ENCODE measurements around the gene KIF26B. TPM values are rescaled to one million over a fixed set of nuclear protein-coding genes. Genes with fewer than 3 reads are reported as not detected.

KIF26B gene
- total RNA-seq, 1 donor from 2014 or later = 3.4 TPM

GRCh38 chr1:245691897-245692296, 537.1 kb downstream of the KIF26B start:
- no peak for DNase-seq (ENCODE audit: low spot score)
- H3K27ac Mint-ChIP-seq (ENCODE audit: unreplicated experiment) = no peak overlapping the region
- no peaks in the 10 kb centered on the region for H3K9me3 Mint-ChIP-seq (ENCODE audit: unreplicated experiment)
- H3K27me3 Mint-ChIP-seq (ENCODE audit: unreplicated experiment) = peaks cover 13% of the 10 kb centered on the region
- TF ChIP-seq, protein P1, sequence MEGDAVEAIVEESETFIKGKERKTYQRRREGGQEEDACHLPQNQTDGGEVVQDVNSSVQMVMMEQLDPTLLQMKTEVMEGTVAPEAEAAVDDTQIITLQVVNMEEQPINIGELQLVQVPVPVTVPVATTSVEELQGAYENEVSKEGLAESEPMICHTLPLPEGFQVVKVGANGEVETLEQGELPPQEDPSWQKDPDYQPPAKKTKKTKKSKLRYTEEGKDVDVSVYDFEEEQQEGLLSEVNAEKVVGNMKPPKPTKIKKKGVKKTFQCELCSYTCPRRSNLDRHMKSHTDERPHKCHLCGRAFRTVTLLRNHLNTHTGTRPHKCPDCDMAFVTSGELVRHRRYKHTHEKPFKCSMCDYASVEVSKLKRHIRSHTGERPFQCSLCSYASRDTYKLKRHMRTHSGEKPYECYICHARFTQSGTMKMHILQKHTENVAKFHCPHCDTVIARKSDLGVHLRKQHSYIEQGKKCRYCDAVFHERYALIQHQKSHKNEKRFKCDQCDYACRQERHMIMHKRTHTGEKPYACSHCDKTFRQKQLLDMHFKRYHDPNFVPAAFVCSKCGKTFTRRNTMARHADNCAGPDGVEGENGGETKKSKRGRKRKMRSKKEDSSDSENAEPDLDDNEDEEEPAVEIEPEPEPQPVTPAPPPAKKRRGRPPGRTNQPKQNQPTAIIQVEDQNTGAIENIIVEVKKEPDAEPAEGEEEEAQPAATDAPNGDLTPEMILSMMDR (IDR thresholded peaks at IDR 0.05; ENCODE audit: unreplicated experiment) = no peak
- H3K36me3 Mint-ChIP-seq (ENCODE audit: low read depth, unreplicated experiment) = peaks cover 10% of the 10 kb centered on the region
- peaks cover 6% of the 10 kb centered on the region for H3K4me1 Mint-ChIP-seq (ENCODE audit: unreplicated experiment)
- no peak overlapping the region for H3K4me3 Mint-ChIP-seq (ENCODE audit: unreplicated experiment)

DNA sequence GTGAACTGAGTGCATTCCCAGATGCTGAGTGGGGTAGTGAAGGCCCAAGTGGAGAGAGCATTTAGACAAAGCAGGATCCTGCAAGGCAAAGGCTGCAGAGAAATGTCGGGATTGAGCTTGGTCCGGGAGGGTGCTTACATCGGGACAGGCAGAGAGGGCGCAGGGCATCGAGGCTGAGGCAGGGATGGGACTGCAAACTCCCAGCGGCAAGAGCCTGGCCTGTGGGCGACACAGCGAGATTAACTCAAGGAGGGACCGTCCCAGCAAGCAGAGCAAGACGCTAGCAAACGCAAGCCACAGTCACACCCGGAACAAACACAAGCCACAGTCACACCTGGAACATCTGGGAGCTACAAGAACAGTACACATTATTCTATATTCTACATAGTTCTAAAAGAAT, 537.5 kb downstream of the KIF26B start:
- TF ChIP-seq, protein P1 (IDR thresholded peaks at IDR 0.05; ENCODE audit: unreplicated experiment) = no peak
- no peak for DNase-seq (ENCODE audit: low spot score)
- H3K4me3 Mint-ChIP-seq (ENCODE audit: unreplicated experiment) = no peak overlapping the region
- peaks cover 9% of the 10 kb centered on the region for H3K27me3 Mint-ChIP-seq (ENCODE audit: unreplicated experiment)
- H3K4me1 Mint-ChIP-seq (ENCODE audit: unreplicated experiment) = peaks cover 6% of the 10 kb centered on the region
- H3K27ac Mint-ChIP-seq (ENCODE audit: unreplicated experiment) = no peak overlapping the region
- no peaks in the 10 kb centered on the region for H3K9me3 Mint-ChIP-seq (ENCODE audit: unreplicated experiment)
- H3K36me3 Mint-ChIP-seq (ENCODE audit: low read depth, unreplicated experiment) = peaks cover 6% of the 10 kb centered on the region

DNA sequence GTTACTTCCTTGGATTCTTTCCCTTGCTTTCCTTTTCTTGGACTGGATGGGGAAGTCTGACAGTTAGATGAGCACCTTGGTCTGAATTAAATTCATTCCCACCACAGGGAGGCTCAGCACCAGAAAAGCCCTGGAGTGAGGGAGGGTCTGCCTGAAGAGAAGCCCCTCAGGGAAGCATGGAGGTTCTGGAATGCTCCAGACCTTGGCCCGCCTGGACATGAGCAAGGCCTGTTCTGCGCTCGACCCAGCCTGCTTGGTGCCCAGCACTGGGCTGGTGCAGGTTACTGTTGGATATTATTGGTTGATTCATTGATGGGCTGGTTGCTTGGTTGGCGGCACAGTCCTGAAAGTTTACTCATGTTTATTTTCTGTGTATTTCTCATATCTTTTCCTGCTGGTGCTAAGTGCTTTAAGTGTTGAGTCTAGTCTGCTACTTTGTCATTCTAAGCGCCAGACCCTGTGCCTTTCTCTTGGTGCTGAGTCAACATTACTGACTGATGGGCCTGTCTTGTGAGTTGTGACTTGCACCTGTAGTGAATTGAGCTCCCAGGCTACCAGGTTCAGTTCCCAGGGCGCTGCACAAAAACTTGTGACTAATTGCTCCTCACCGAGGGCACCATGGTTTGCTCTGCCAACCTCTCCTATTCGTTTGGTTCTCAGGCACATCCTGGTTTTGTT, 538.5 kb downstream of the KIF26B start:
- peaks cover 9% of the 10 kb centered on the region for H3K27me3 Mint-ChIP-seq (ENCODE audit: unreplicated experiment)
- peaks cover 6% of the 10 kb centered on the region for H3K4me1 Mint-ChIP-seq (ENCODE audit: unreplicated experiment)
- H3K27ac Mint-ChIP-seq (ENCODE audit: unreplicated experiment) = no peak overlapping the region
- H3K36me3 Mint-ChIP-seq (ENCODE audit: low read depth, unreplicated experiment) = peaks cover 6% of the 10 kb centered on the region
- no peak for DNase-seq (ENCODE audit: low spot score)
- no peak overlapping the region for H3K4me3 Mint-ChIP-seq (ENCODE audit: unreplicated experiment)
- H3K9me3 Mint-ChIP-seq (ENCODE audit: unreplicated experiment) = no peaks in the 10 kb centered on the region
- TF ChIP-seq, protein P1 (IDR thresholded peaks at IDR 0.05; ENCODE audit: unreplicated experiment) = no peak

DNA sequence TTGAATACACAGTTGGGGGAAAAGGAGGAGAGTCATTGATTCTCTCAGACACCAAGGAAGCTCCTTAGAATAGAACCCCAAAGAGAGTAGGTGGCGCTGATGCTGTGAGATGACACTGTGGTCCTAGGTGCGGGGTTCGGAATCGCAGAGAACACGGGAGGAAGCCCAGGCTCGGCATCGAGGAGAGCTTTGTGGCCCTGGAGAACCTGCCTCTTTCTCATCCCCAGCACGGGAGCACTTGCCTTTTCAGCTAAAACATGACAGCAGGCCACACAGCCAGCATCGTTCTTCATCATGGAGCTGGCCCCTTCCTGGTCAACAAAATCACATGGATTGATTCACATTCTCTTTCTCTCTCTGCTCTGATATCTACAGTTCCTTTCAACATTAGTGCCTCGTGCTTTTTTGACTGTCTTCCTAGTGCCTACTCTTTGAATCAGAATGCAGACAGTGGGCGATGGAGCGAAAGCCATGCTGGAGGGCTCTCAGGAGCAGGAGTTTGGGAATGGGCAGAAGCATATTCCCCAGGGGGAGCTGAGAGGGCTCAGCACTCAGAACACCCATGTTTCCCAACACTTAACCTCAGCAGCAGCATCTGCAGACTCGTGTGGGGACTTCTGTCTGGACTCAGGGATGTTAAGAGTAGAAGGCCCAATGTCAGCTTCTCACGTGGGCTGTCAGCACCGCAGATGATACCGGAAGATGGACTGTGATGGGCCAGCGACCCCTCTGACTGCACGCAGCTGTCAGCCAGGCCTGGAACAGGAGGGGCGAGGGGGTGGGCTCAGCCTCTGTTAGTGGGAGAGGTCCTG, 539.4 kb downstream of the KIF26B start:
- no peak for DNase-seq (ENCODE audit: low spot score)
- peaks cover 6% of the 10 kb centered on the region for H3K36me3 Mint-ChIP-seq (ENCODE audit: low read depth, unreplicated experiment)
- H3K27ac Mint-ChIP-seq (ENCODE audit: unreplicated experiment) = no peak overlapping the region
- no peak overlapping the region for H3K4me3 Mint-ChIP-seq (ENCODE audit: unreplicated experiment)
- peaks cover 6% of the 10 kb centered on the region for H3K4me1 Mint-ChIP-seq (ENCODE audit: unreplicated experiment)
- peaks cover 9% of the 10 kb centered on the region for H3K27me3 Mint-ChIP-seq (ENCODE audit: unreplicated experiment)
- H3K9me3 Mint-ChIP-seq (ENCODE audit: unreplicated experiment) = no peaks in the 10 kb centered on the region
- TF ChIP-seq, protein P1 (IDR thresholded peaks at IDR 0.05; ENCODE audit: unreplicated experiment) = no peak

- Mint-ChIP-seq H3K4me3 (ENCODE audit: unreplicated experiment) (no peak overlapping the region), H3K27ac (ENCODE audit: unreplicated experiment) (no peak overlapping the region), H3K9me3 (ENCODE audit: unreplicated experiment) (no peaks in the 10 kb centered on the region), H3K36me3 (ENCODE audit: low read depth, unreplicated experiment) (peaks cover under 1% of the 10 kb centered on the region), H3K27me3 (ENCODE audit: unreplicated experiment) (peaks cover 3% of the 10 kb centered on the region), H3K4me1 (ENCODE audit: unreplicated experiment) (peaks cover 6% of the 10 kb centered on the region)
- no peak for DNase-seq (ENCODE audit: low spot score)
- TF ChIP-seq, protein P1 (IDR thresholded peaks at IDR 0.05; ENCODE audit: unreplicated experiment) = no peak
Measured at GRCh38 chr1:245694753-245695195, 540.0 kb downstream of the KIF26B start.
